ENCODE measurements around the gene SMARCAL1. TPM values are rescaled to one million over a fixed set of nuclear protein-coding genes. Genes with fewer than 3 reads are reported as not detected.

SMARCAL1 gene
- total and polyA plus RNA-seq, 2 donors (not counting 1 experiment from before 2014, with no cell fraction given): 20.2 to 46.7 TPM

- Histone ChIP-seq H3K79me2 (ENCODE audit: control insufficient read depth, insufficient read depth, low read length) (no peaks in the 10 kb centered on the region), H3K4me3 (ENCODE audit: control extremely low read depth in 1 of 5, extremely low read depth in 1 of 5, insufficient read depth in 1 of 5, low read depth in 2 of 5, low read length in 4 of 5) (no peak overlapping the region), H3K27me3 (replicated peaks in 1 of 4; ENCODE audit: control extremely low read depth in 1 of 4, control insufficient read depth in 3 of 4, insufficient read depth in 4 of 4, low read length in 3 of 4) (no peaks in the 10 kb centered on the region), H4K20me1 (ENCODE audit: control insufficient read depth, insufficient read depth, low read length, poor library complexity, severe bottlenecking) (no peaks in the 10 kb centered on the region), H3K4me2 (replicated peaks; ENCODE audit: low read depth, low read length, poor library complexity, severe bottlenecking) (no peak overlapping the region), H3K36me3 (replicated peaks in 1 of 2; ENCODE audit: control extremely low read depth in 1 of 2, control insufficient read depth in 1 of 2, extremely low read depth in 1 of 2, insufficient read depth in 2 of 2, low read length in 1 of 2) (no peaks in the 10 kb centered on the region), H3K27ac (ENCODE audit: low read length in 2 of 2) (no peak overlapping the region), H3K4me1 (ENCODE audit: control insufficient read depth in 2 of 2, insufficient read depth in 2 of 2, low read length in 2 of 2) (no peaks in the 10 kb centered on the region), H3K9me3 (ENCODE audit: control extremely low read depth in 1 of 3, control insufficient read depth in 2 of 3, insufficient read depth in 1 of 3, low read length in 2 of 3) (no peaks in the 10 kb centered on the region), H3K9ac (ENCODE audit: low read length) (no peak overlapping the region), H2AFZ (ENCODE audit: insufficient read depth, low read depth, low read length, poor library complexity, severe bottlenecking) (no peak overlapping the region)
- no peak for DNase-seq
- H3K9me3 Mint-ChIP-seq (ENCODE audit: insufficient read depth): no peaks in the 10 kb centered on the region
- no peaks in the 10 kb centered on the region for H3K27me3 Mint-ChIP-seq
- no peak overlapping the region for H3K4me3 Mint-ChIP-seq
- no peak for TF ChIP-seq EZH2 (IDR thresholded peaks at IDR 0.05; ENCODE audit: borderline replicate concordance, insufficient read depth, low read depth, low read length, poor library complexity, severe bottlenecking)
- TF ChIP-seq, protein P1, sequence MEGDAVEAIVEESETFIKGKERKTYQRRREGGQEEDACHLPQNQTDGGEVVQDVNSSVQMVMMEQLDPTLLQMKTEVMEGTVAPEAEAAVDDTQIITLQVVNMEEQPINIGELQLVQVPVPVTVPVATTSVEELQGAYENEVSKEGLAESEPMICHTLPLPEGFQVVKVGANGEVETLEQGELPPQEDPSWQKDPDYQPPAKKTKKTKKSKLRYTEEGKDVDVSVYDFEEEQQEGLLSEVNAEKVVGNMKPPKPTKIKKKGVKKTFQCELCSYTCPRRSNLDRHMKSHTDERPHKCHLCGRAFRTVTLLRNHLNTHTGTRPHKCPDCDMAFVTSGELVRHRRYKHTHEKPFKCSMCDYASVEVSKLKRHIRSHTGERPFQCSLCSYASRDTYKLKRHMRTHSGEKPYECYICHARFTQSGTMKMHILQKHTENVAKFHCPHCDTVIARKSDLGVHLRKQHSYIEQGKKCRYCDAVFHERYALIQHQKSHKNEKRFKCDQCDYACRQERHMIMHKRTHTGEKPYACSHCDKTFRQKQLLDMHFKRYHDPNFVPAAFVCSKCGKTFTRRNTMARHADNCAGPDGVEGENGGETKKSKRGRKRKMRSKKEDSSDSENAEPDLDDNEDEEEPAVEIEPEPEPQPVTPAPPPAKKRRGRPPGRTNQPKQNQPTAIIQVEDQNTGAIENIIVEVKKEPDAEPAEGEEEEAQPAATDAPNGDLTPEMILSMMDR (IDR thresholded peaks at IDR 0.05): no peak
- no peaks in the 10 kb centered on the region for H3K4me1 Mint-ChIP-seq
- 100% methylated on average over 1 of the region's 1 CpG for WGBS (ENCODE audit: insufficient coverage)
- POLR2A ChIA-PET: no interaction called here
- ATAC-seq (ENCODE audit: low read depth): no peak
- intact Hi-C loops (cut with micrococcal nuclease): no loop called here
- peak overlapping the region; percentile 59 for H3K27ac Mint-ChIP-seq
- CTCF ChIA-PET: interaction anchor here (1.3 kb wide), 1 partner anchor 9 kb away, joined by 4 read pairs; no protein-coding TSS in a partner anchor
These were observed 114.7 kb downstream of the SMARCAL1 start for GRCh38 chr2:216526939-216527338.

- DNase-seq: no peak
- intact Hi-C loops (cut with micrococcal nuclease): no loop called here
These were observed 115.3 kb downstream of the SMARCAL1 start for GRCh38 chr2:216527600-216527999.

More at GRCh38 chr2:216527600-216527999, 115.3 kb downstream of the SMARCAL1 start:
- Histone ChIP-seq H3K4me1 (ENCODE audit: control insufficient read depth in 2 of 2, insufficient read depth in 2 of 2, low read length in 2 of 2) (no peaks in the 10 kb centered on the region), H3K27me3 (replicated peaks in 1 of 4; ENCODE audit: control extremely low read depth in 1 of 4, control insufficient read depth in 3 of 4, insufficient read depth in 4 of 4, low read length in 3 of 4) (no peaks in the 10 kb centered on the region), H3K4me3 (ENCODE audit: control extremely low read depth in 1 of 5, extremely low read depth in 1 of 5, insufficient read depth in 1 of 5, low read depth in 2 of 5, low read length in 4 of 5) (no peak overlapping the region), H3K27ac (ENCODE audit: low read length in 2 of 2) (no peak overlapping the region), H3K4me2 (replicated peaks; ENCODE audit: low read depth, low read length, poor library complexity, severe bottlenecking) (no peak overlapping the region), H3K9ac (ENCODE audit: low read length) (no peak overlapping the region), H3K79me2 (ENCODE audit: control insufficient read depth, insufficient read depth, low read length) (no peaks in the 10 kb centered on the region), H2AFZ (ENCODE audit: insufficient read depth, low read depth, low read length, poor library complexity, severe bottlenecking) (no peak overlapping the region), H3K36me3 (replicated peaks in 1 of 2; ENCODE audit: control extremely low read depth in 1 of 2, control insufficient read depth in 1 of 2, extremely low read depth in 1 of 2, insufficient read depth in 2 of 2, low read length in 1 of 2) (no peaks in the 10 kb centered on the region), H3K9me3 (ENCODE audit: control extremely low read depth in 1 of 3, control insufficient read depth in 2 of 3, insufficient read depth in 1 of 3, low read length in 2 of 3) (no peaks in the 10 kb centered on the region), H4K20me1 (ENCODE audit: control insufficient read depth, insufficient read depth, low read length, poor library complexity, severe bottlenecking) (no peaks in the 10 kb centered on the region)
- Mint-ChIP-seq H3K9me3 (ENCODE audit: insufficient read depth) (no peaks in the 10 kb centered on the region), H3K27ac (no peak overlapping the region), H3K4me3 (no peak overlapping the region), H3K4me1 (no peaks in the 10 kb centered on the region), H3K27me3 (no peaks in the 10 kb centered on the region)
- no CpG with 5 or more reads among the region's 1 CpG for WGBS (ENCODE audit: insufficient coverage)
- TF ChIP-seq, protein P1 (IDR thresholded peaks at IDR 0.05): no peak
- TF ChIP-seq EZH2 (IDR thresholded peaks at IDR 0.05; ENCODE audit: borderline replicate concordance, insufficient read depth, low read depth, low read length, poor library complexity, severe bottlenecking): no peak
- ChIA-PET POLR2A (no interaction called here), CTCF (interaction anchor here (1.3 kb wide), 1 partner anchor 10 kb away, joined by 4 read pairs; no protein-coding TSS in a partner anchor)
- ATAC-seq (ENCODE audit: low read depth): no peak

Measured in B cell (primary cell).